CD4-positive, alpha-beta T cell (primary cell): Measurements from ENCODE around the gene NKAIN4. TPM values are rescaled to one million over a fixed set of nuclear protein-coding genes. Genes with fewer than 3 reads are reported as not detected.

Experiments
- ATAC-seq: fragments of 200-7000 bp; cut with Tn5 transposase; one replicate; pipeline ENCODE4 v1.10.0; 2022; ENCODE audit warnings: mild to moderate bottlenecking; ENCODE audit not compliant: poor library complexity
- CTCF ChIA-PET: fragments of 350-600 bp; sonication (Branson Sonifier 250); formaldehyde crosslinking; loops from one replicate; lab custom pipeline; 2021; ENCODE audit warnings: antibody characterized with exemption, inconsistent platforms; lab: Charles Lee
- POLR2A ChIA-PET: fragments of 350-600 bp; sonication (Branson Sonifier 250); formaldehyde crosslinking; loops from one replicate; lab custom pipeline; 2021; ENCODE audit warnings: antibody characterized with exemption, inconsistent platforms; lab: Charles Lee
- DNase-seq, 14 experiments: peaks; one replicate each; pipeline ENCODE4 v3.0.0-alpha.2; 2013 to 2020; ENCODE audit warnings: mixed read lengths in 2 of 14
- H3K27ac ChIP-seq, 2 donors: one replicate each; pipeline versions ENCODE4 v1.5.1 to v1.7.0; 2013; ENCODE audit warnings: low read length in 2 of 2, low read depth in 1 of 2, mild to moderate bottlenecking in 1 of 2
- H3K27me3 ChIP-seq, 2 experiments: 1 replicate in 1 of 2; 2 replicates in 1 of 2; pipeline versions ENCODE4 v1.6.1 to v1.7.0; 2013; ENCODE audit warnings: low read length in 2 of 2, control low read depth in 1 of 2, mild to moderate bottlenecking in 1 of 2, moderate library complexity in 1 of 2; ENCODE audit not compliant: insufficient read depth in 2 of 2, control insufficient read depth in 1 of 2
- H3K36me3 ChIP-seq: one replicate; pipeline ENCODE4 v1.6.1; 2013; ENCODE audit warnings: low read length, control low read depth; ENCODE audit not compliant: insufficient read depth
- H3K4me1 ChIP-seq: one replicate; pipeline ENCODE4 v1.6.1; 2013; ENCODE audit warnings: low read length, control low read depth; ENCODE audit not compliant: insufficient read depth
- H3K4me3 ChIP-seq: one replicate; pipeline ENCODE4 v1.5.1; 2013; ENCODE audit warnings: mild to moderate bottlenecking, low read length, moderate library complexity
- H3K9me3 ChIP-seq, 2 experiments: 1 replicate in 1 of 2; 2 replicates in 1 of 2; pipeline versions ENCODE4 v1.6.1 to v1.7.0; 2013; ENCODE audit warnings: low read length in 2 of 2, mild to moderate bottlenecking in 2 of 2, control low read depth in 1 of 2, moderate library complexity in 1 of 2; ENCODE audit not compliant: control insufficient read depth in 1 of 2, insufficient read depth in 1 of 2
- H3K27ac Mint-ChIP-seq: one replicate; pipeline ENCODE4 v1.8.0; 2020; ENCODE audit warnings: mixed read lengths
- H3K27me3 Mint-ChIP-seq: one replicate; pipeline ENCODE4 v1.8.0; 2021; ENCODE audit warnings: mixed read lengths
- H3K36me3 Mint-ChIP-seq: one replicate; pipeline ENCODE4 v1.8.0; 2021; ENCODE audit warnings: low read depth, mixed read lengths
- H3K4me1 Mint-ChIP-seq: one replicate; pipeline ENCODE4 v1.8.0; 2021; ENCODE audit warnings: low read depth, mixed read lengths
- H3K4me3 Mint-ChIP-seq: one replicate; pipeline ENCODE4 v1.8.0; 2020; ENCODE audit warnings: mild to moderate bottlenecking, mixed read lengths
- H3K9me3 Mint-ChIP-seq: one replicate; pipeline ENCODE4 v1.8.0; 2020; ENCODE audit warnings: mixed read lengths
- intact Hi-C, 2 experiments: fragments of 100-400 bp; cut with DNase I in 1 of 2; cut with micrococcal nuclease in 1 of 2; formaldehyde crosslinking; loops; one replicate each; pipeline versions ENCODE4 v1.15.1 to v1.9.0; 2023 to 2025; cut with DNase I, micrococcal nuclease
- total RNA-seq, 174 experiments: library from RNA in 2 of 174; stranded (reverse) in 2 of 174; gene quantifications; one replicate each; pipeline ENCODE4 v1.2.3 and lab custom pipeline; 2021 to 2026
- TF ChIP-seq, protein P1 (sequence below): fragments of 200-600 bp; IDR thresholded peaks from one replicate; pipeline ENCODE4 v1.8.0; 2022; ENCODE audit warnings: antibody characterized with exemption, mild to moderate bottlenecking

Gene NKAIN4
- total RNA-seq, 2 experiments from 2014 or later = not detected

DNA sequence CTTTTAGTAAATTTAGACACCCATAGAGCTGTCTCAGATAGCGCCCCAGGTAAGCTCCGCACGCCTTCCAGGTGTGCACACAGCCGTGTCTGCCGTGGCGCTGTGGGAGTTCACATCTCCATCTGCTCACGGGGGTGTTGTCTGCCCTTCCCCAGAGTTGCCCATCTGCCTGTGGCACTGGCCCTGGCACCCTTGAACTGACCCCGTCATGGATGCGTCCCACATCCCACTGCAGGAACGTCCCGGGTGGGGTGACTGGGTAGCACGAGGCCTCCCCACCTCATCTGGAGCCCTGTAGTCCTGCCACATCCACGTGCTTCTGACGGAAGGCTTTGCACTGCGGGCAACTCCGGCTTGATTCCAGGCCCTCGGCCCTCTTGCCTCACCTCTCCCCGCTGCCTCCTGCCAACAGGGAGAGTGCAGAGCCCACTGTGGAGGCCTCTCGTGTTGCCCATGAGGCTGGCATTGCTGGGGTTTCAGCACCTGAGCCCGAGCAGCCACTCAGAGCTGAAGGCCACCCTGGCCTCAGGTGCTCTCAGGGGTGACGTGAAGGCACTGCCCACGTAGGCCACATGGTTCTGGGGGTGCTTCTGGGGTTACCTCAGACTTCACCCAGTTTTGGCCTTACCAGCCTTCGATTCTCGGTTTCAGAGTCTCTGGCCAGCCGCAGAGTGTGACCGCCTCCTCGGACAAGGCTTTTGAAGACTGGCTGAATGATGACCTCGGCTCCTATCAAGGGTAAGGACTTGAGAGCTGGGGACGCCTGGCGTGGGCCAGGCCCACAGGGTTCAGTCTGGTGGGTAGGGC lies 23.4 kb upstream of the NKAIN4 start:
- no peaks in the 10 kb centered on the region for H3K9me3 Mint-ChIP-seq
- peaks cover 49% of the 10 kb centered on the region for H3K36me3 Mint-ChIP-seq
- Histone ChIP-seq H3K27ac (no peak overlapping the region), H3K4me1 (peaks cover 19% of the 10 kb centered on the region), H3K4me3 (no peak overlapping the region), H3K36me3 (peaks cover 62% of the 10 kb centered on the region), H3K9me3 (no peaks in the 10 kb centered on the region), H3K27me3 (no peaks in the 10 kb centered on the region)
- DNase-seq (no peak), ATAC-seq (no peak)
- H3K4me1 Mint-ChIP-seq = peaks cover 19% of the 10 kb centered on the region
- intact Hi-C loops = no loop called here
- no peak overlapping the region for H3K4me3 Mint-ChIP-seq
- ChIA-PET CTCF (no interaction called here), POLR2A (no interaction called here)
- H3K27ac Mint-ChIP-seq = no peak overlapping the region
- no peaks in the 10 kb centered on the region for H3K27me3 Mint-ChIP-seq
- TF ChIP-seq, protein P1, sequence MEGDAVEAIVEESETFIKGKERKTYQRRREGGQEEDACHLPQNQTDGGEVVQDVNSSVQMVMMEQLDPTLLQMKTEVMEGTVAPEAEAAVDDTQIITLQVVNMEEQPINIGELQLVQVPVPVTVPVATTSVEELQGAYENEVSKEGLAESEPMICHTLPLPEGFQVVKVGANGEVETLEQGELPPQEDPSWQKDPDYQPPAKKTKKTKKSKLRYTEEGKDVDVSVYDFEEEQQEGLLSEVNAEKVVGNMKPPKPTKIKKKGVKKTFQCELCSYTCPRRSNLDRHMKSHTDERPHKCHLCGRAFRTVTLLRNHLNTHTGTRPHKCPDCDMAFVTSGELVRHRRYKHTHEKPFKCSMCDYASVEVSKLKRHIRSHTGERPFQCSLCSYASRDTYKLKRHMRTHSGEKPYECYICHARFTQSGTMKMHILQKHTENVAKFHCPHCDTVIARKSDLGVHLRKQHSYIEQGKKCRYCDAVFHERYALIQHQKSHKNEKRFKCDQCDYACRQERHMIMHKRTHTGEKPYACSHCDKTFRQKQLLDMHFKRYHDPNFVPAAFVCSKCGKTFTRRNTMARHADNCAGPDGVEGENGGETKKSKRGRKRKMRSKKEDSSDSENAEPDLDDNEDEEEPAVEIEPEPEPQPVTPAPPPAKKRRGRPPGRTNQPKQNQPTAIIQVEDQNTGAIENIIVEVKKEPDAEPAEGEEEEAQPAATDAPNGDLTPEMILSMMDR = no peak

DNA sequence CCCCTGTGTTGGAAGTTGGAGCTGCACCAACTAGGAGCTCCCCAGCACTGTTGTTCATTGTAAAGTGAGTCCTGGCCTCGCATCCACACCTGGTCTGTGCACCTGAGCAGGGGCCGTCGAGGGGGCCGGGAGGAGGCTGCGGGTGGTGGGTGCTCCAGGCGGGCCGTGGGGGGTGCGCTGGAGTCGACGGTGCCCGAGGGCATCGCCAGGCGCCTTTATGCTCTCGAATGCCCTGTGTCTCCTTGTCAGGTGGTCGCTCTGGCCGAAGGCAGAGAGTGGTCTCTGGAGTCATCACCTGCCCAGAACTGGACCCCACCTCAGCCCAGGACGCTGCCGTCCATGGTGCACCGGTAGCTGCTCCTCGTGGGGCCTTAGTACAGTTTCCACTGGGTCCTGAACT lies 22.7 kb upstream of the NKAIN4 start:
- POLR2A ChIA-PET = no interaction called here
- TF ChIP-seq, protein P1 = no peak
- H3K36me3 Mint-ChIP-seq = peaks cover 44% of the 10 kb centered on the region
- Histone ChIP-seq H3K27me3 (no peaks in the 10 kb centered on the region), H3K9me3 (no peaks in the 10 kb centered on the region), H3K36me3 (peaks cover 60% of the 10 kb centered on the region), H3K4me1 (peaks cover 21% of the 10 kb centered on the region), H3K27ac (no peak overlapping the region), H3K4me3 (no peak overlapping the region)
- CTCF ChIA-PET = no interaction called here
- peaks cover 20% of the 10 kb centered on the region for H3K4me1 Mint-ChIP-seq
- H3K27me3 Mint-ChIP-seq = no peaks in the 10 kb centered on the region
- no peak overlapping the region for H3K27ac Mint-ChIP-seq
- no peak overlapping the region for H3K4me3 Mint-ChIP-seq
- intact Hi-C loops = no loop called here
- H3K9me3 Mint-ChIP-seq = no peaks in the 10 kb centered on the region
- no peak for ATAC-seq
- DNase-seq = no peak

DNA sequence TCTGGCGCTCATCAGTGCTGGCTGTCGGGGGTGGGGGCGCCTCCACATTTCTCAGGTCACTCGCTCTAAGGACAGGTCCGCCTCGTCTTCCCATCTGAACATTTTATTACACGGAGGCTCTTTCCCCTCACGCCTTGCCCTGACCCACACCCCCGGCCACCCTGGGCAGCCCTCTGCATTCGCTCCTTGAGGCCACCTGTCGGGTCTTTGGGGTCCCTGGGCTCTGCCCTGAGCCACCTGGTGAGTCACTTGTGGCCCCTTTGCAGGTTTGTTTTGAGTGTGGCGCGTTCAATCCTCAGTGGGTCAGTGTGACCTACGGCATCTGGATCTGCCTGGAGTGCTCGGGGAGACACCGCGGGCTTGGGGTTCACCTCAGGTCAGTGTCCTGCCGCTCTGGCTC lies 21.6 kb upstream of the NKAIN4 start:
- intact Hi-C loops = no loop called here
- DNase-seq (no peak), ATAC-seq (no peak)
- Histone ChIP-seq H3K27ac (no peak overlapping the region), H3K4me3 (no peak overlapping the region), H3K27me3 (no peaks in the 10 kb centered on the region), H3K36me3 (peaks cover 50% of the 10 kb centered on the region), H3K4me1 (peaks cover 26% of the 10 kb centered on the region), H3K9me3 (no peaks in the 10 kb centered on the region)
- Mint-ChIP-seq H3K4me3 (peak overlapping the region; percentile 72), H3K36me3 (peaks cover 42% of the 10 kb centered on the region), H3K9me3 (no peaks in the 10 kb centered on the region), H3K27me3 (no peaks in the 10 kb centered on the region), H3K27ac (no peak overlapping the region), H3K4me1 (peaks cover 28% of the 10 kb centered on the region)
- ChIA-PET POLR2A (no interaction called here), CTCF (no interaction called here)
- TF ChIP-seq, protein P1 = no peak
